ENCODE measurements around the gene MYBPC1.
"Not testable (repeated sequence)": the region's sequence is repeated elsewhere in the genome, so short reads cannot be mapped to it uniquely, and the experiment has no call there.

Gene MYBPC1

DNA sequence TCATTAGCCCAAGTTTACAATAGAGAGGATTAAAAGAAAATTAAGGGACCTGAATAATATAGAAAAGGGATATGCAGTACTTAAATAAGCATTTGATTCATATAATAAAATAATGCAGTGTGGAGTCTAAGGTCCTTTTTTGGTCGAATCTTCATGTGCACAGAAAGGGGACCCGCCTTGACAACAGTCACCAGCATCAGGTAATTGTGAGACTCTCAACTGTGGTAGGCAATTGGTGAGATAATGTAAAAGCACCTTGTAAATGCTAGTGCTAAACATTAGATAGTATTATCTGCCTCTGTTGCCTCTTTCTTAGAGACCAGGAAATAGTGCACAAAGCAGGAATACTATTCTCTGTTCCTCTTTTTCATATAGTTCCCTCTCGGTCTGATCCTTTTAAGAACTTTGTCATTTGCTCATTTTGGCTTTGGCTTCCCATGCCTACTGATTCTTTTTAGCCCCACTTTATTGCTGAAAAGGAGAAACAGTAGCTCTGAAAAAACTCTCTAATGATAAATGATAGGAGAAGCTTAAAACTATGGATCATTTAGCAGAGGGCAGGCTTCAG, 120.2 kb downstream of the MYBPC1 start:
- DNase-seq (ENCODE audit: extremely low spot score, insufficient read length, low read depth) (no peak), FAIRE-seq (no peak)

DNA sequence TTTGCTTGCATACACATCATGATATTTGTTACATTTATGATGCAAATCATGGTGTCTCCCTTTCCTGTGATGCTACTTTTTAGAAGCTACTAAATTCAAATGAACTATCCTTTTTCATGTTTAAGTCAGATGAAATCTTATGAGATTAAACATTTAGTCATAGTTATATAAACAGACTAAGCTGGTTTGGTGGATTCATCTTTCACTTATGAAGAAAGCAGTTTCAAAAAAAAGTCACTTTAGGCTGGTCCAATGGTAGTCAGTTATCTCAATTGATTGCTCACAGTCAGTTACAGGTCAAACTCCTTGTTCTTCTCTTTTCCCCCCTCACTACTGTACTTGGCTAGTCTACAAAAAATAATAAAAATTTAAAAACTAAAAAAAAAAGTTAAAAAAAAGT, 124.8 kb downstream of the MYBPC1 start:
- FAIRE-seq (no peak), DNase-seq (ENCODE audit: extremely low spot score, insufficient read length, low read depth) (no peak)

DNA sequence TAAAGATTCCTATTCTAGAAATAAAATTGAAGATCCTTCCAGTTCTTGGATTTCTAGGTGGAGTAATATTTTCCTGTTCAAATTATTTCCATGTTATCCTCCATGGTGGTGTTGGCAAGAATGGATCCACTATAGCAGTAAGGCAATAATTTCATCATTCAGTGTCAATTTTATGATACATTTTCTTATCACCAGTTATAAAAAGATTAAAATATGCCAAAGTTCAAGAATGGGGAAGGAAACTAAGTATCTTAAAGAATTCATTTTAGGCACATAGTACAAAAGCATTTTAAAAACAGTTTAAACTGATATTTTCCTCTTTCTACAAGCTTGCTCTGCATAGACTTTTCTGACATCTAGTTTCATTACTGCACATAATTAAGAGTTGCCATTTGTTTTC, 125.3 kb downstream of the MYBPC1 start:
- no peak for DNase-seq (ENCODE audit: extremely low spot score, insufficient read length, low read depth)
- no peak for FAIRE-seq

DNA sequence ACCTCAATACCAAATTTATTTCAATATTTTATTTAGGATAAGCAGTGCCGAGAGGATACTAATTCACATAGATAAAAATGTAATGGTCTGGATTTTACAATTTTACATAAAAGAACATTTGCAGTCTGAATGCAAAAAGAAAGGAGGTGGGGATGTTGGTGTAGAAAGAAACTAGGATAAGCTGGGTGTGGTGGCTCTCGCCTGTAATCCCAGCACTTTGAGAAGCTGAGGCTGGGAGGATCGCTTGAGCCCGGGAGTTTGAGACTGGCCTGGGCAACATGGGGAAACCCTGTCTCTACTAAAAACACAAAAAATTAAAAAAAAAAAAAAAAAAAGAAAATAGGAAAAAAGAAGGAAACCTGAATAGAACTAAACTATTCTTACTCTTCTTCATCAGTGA, 127.6 kb downstream of the MYBPC1 start:
- no peak for DNase-seq (ENCODE audit: extremely low spot score, insufficient read length, low read depth)

DNA sequence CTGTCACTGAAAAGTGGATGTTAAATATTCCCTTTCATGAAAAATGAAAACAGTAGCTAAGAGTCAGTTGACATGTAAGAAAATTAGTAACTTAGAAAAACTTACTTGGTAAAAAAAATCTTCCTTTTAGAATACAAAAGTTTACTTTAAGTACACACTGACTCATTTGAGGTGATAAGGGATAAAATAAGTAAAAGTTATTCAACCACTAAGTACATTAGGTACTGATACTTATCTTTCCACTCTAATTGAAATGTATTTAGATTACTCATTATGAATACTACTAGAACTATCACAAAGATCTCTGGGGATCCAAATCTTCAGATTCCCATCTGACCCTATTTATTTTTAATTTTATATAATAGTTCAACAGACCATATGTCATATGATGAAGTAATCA, 132.3 kb downstream of the MYBPC1 start:
- no peak for DNase-seq (ENCODE audit: extremely low spot score, insufficient read length, low read depth)
- FAIRE-seq = no peak

More for the DNA sequence above, 127.6 kb downstream of the MYBPC1 start:
- FAIRE-seq = no peak

DNA sequence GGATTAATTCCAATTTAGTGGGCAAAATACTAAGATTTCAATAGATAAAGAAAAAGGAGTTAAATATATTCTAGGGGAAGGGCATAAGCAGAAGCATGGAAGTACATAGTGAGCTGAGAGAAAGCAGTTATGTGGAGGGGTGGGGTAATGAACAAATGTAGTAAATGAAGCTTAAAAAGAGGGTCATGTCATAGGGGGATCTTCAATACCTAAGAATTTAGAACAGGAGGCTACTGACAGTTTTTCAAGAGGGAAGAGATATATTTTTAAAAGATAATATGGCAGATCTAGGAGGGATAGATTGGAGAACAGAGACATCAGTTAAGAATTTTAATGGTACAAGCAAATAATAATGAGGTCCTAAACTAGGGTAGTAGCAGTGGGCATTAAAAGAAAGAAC, 135.1 kb downstream of the MYBPC1 start:
- DNase-seq (ENCODE audit: extremely low spot score, insufficient read length, low read depth) = no peak
- FAIRE-seq = no peak

DNA sequence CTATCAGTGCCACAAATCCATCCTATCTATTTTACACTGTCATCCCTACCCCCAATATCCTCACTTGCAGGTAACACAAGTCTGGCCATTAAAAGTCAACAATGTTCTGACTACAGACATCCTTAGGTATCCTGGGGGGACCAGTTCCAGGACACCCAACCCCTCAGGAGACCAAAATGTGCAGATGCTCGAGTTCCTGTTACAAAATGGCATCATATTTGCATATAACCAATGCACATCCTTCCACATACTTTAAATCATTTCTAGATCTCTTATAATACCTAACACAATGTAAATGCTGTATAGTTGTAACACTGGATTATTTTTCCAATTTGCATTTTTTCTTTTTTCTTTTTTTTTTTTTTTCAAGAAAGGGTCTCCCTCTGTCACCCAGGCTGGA, 137.5 kb downstream of the MYBPC1 start:
- DNase-seq (ENCODE audit: extremely low spot score, insufficient read length, low read depth) (no peak), FAIRE-seq (no peak)

DNA sequence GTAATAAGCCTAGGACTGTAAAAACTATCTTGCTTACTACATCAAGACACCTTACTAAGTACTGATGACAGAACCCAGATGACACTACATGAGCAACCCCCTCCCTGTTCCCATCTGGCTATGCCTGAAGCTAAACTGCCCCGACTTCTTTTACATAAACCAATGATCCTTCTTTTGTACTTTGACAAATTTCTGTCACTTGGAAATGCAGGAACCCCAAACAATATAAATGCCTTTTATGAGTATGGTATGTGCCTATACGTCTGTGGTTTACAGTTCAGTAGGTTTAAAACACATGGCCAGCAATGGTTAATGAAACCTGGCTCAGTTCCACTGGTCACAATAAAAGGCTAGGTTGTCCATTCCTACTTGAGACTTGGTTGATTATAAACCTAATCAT, 138.4 kb downstream of the MYBPC1 start:
- DNase-seq (ENCODE audit: extremely low spot score, insufficient read length, low read depth) (no peak), FAIRE-seq (peak; percentile 68)

DNA sequence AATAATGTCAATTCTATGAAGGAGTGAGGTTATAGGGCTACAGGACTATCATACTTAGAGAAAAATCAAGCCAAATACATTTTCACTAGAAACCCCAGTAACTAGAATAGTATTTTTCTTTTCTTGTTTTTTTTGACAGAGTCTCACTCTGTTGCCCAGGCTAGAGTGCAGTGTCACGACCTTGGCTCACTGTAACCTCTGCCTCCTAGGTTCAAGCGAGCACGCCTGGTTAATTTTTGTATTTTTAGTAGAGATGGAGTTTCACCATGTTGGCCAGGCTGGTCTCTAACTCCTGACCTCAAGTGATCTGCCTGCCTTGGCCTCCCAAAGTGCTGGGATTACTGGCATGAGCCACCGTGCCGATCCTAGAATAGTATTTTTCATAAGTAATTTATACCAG, 139.7 kb downstream of the MYBPC1 start:
- not testable (repeated sequence) for DNase-seq (ENCODE audit: extremely low spot score, insufficient read length, low read depth); FAIRE-seq
